ENCODE results near the gene LYVE1.

DNA sequence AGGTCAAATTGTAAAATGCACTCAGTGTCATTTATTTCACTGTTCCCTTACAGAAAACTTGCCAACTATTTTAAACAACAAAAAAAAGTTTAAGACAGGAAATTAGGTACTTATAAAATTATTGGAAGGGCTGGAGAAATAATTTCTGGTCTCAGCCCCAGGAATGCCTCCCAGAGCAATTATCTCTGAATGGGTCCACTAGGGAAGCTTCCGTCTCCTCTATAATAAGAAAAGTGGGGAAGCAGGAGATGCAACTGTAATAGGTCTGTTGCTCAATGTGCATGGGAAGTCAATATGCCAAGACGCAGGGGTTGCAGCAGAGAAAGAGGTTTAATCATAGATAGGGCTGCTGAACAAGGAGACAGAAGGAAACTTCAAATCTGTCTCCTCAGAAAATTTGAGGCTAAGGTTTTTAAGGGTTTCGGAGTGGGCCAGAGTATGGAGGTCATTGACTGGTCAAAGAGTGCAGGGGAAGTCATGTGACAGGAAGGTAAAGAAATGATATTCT, 16.6 kb downstream of the LYVE1 start:
- TF ChIP-seq, protein P1, sequence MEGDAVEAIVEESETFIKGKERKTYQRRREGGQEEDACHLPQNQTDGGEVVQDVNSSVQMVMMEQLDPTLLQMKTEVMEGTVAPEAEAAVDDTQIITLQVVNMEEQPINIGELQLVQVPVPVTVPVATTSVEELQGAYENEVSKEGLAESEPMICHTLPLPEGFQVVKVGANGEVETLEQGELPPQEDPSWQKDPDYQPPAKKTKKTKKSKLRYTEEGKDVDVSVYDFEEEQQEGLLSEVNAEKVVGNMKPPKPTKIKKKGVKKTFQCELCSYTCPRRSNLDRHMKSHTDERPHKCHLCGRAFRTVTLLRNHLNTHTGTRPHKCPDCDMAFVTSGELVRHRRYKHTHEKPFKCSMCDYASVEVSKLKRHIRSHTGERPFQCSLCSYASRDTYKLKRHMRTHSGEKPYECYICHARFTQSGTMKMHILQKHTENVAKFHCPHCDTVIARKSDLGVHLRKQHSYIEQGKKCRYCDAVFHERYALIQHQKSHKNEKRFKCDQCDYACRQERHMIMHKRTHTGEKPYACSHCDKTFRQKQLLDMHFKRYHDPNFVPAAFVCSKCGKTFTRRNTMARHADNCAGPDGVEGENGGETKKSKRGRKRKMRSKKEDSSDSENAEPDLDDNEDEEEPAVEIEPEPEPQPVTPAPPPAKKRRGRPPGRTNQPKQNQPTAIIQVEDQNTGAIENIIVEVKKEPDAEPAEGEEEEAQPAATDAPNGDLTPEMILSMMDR (conservative IDR thresholded peaks at IDR 0.05; ENCODE audit: low read depth, low read length), result no peak
- TF ChIP-seq EZH2 (IDR thresholded peaks at IDR 0.05; ENCODE audit: borderline replicate concordance, low read depth, low read length, poor library complexity, severe bottlenecking), result no peak

Data from A673 (cell line).